Activated T-helper 1 cell treated with anti-CD3 and anti-CD28 coated beads, Interleukin-2, amount 50 U/mL, for 16 hours (primary cell): ENCODE data around the gene COL4A2.

ENCODE experiments used
- DNase-seq, 2 donors: peaks; one replicate each; pipeline ENCODE4 v3.0.0-alpha.2; 2020; ENCODE audit warnings: low read depth in 1 of 2, low spot score in 1 of 2

COL4A2 gene

DNA sequence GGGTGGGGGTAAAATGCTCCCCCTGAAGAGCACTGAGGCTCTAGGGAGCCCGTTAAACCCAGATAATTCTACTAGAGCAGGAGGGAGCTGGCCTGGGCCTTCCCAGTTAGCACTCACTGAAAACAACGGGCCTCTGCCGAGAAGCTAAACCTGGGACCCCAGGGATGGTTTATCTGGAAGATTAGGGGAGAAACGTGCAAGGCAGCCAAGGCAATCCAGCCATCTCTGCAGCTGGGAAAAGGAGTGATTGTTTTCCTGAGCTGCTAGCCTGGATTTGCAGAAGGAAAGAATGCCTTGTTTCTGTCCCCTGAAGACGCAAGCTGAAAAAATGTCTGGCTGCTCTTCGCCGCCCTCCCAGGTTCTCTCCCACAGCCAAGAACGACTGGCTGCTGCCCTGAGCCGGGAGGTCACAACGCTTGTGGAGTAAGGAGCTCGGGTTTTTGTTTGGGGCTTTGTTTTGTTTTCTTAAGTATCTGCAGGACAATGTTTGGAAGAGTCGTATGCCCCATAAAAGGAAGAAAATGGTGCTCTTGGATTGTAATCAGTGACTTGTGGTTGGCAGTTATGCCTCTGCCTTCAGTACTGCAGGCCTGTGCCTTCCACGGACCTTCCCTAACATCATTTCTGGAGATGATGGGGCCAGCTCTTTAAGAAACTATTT is 31.5 kb downstream of the COL4A2 start:
- DNase-seq = no peak

- no peak for DNase-seq
Measured at GRCh38 chr13:110339263-110339662, 32.2 kb downstream of the COL4A2 start.

DNA sequence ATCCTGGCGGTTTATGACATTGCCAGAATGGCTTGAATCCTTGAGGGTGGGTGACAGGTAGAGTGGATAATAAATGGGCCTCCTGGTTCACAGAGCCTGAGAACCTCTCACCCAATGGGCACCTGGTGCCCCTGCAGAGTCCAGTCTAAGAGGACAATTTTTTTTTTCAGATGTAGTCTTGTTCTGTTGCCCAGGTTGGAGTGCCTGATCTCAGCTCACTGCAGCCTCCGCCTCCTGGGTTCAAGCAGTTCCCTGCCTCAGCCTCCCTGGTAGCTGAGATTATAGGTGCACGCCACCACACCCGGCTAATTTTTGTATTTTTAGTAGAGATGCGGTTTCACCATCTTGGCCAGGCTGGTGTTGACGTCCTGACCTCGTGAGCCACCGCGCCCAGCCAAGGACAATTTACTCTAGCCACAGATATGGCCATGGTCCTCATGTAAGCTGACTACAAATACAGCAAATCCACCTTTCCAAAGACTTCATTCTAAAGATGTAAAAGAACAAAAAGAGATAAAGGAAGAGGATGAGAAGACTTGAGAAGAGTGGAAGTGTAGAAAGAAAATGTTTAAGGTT is 33.0 kb downstream of the COL4A2 start:
- DNase-seq = no peak

GRCh38 chr13:110340812-110341444 is 33.8 kb downstream of the COL4A2 start:
- DNase-seq = peak in 1 of 2 donors; percentile 5

GRCh38 chr13:110341445-110342244 is 34.6 kb downstream of the COL4A2 start:
- no peak for DNase-seq

DNA sequence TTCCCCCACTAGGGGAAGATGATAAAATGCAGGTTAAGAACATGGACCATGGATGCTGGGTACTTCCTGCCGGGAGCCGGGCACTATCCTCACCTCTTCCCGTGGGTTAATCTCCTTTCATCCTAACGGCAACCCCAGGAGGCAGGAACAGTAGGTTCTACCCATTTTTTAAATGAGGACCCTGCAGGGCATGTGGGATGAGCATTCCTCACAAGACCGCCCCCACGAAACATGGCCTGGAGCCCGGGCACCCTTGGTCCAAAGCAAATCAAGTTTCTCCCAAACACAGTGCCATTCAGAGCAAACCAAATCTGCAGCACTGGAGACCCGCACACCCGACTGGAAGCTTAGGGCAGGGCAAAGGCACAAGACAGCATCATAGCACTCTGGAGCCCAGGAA is 35.4 kb downstream of the COL4A2 start:
- DNase-seq = no peak

DNA sequence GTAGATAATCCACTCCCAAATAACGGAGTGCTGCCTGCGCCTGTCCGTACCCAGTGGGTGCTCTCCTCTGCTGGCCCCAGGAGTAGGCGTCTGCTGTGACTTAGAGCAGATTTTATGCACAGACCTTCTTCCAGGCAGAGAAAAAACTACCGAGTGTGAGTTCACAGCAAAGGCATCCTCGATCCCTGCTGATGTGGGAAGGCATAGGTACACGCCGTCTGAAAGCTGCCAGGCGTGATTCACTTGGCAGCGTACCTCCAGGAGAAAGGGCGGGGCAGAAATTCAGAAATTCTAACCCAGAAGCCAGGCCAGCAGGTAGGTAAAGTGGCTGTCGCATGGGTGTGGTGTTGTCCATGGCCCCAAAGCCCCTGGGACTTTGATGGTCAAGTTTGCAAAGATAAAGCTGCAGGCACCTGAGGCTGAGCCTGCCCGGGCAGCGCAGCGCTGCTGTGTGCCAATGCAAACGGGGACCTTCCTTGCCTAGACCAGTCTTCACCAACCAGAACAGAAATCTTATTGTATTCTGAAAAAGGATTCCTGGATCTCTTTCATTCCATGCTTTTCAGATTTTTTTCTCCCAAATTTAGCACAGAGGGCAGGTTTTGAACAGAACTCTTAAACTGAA is 36.3 kb downstream of the COL4A2 start:
- no peak for DNase-seq

GRCh38 chr13:110344320-110344719 is 37.2 kb downstream of the COL4A2 start:
- DNase-seq = no peak

GRCh38 chr13:110345266-110345665 is 38.2 kb downstream of the COL4A2 start:
- no peak for DNase-seq

DNA sequence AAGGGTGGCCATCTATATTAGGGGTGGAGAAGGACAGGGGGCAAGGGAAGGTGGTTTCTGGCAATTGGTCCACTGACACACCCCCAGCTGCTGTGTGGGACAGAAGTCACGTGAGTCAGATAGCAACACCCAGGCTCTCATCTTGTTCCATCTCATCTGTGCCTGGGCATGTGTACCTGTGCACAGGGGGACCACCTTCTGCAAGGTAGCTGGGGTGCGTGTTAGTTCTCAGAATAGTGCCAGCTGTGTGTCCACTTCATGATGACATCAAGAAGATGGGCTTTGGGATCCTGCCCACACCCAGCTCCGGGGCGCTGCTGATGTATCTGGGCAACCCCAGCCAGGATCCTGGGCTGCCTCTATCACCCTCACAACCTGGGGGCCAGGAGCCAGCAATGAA is 38.6 kb downstream of the COL4A2 start:
- DNase-seq = no peak

DNA sequence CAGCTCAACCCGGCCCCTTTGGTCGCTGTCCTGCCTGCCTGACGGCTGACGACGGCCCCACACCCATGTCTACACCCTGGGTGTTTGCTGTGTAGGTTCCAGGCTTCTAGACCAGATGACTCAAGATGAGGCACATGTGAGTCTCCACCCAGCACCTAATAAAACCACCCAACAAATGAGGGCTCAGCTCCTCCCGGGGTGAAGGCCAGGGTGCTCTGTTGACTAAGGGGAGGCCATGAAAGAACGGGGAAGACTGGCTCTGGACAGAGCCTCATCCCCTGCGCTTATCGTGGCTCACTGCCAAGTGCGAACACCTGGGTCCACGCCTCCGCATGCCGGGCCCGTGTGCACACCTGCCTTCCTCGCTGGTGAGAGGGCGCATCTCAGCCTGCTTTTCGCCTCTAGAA is 39.6 kb downstream of the COL4A2 start:
- DNase-seq = no peak

GRCh38 chr13:110347088-110347487 is 40.0 kb downstream of the COL4A2 start:
- no peak for DNase-seq

- no peak for DNase-seq
Measured at GRCh38 chr13:110347535-110348308, 40.6 kb downstream of the COL4A2 start.

DNA sequence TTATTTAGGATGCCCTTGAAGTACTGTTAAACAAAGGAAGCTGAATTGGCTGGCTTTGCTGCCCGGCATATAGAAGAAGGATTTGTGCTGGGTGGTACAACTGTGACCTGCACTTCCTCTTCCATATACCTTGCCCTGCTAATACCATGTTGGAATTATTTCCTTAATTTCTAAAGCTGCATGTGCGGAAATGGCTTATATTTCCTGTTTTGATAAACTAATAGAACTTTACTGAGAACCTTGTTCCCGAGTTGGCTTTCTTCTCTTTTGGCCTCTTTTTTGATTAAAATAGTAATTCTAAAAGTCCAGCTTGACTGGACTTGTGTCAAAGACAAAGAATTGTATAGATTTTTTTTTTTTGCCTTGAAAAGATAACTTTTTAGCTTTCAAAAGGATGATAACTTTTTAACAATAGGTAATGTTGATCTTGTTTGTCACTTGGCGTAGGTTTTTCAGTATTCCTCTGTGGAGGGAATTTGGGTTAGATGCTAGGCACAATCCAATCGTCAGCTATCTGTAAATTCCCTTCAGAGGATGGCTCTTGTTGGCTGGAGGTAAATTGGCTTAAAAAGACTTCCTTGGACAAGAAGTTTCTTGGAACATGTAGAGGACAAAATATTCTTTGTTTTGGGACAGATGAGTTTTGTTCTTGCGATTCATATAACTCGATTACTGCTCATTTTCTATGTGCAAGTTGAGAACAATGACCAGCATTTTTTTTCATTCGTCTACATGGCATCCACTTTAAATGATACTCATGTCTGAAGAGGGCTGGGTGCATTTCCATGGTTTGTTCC is 41.4 kb downstream of the COL4A2 start:
- no peak for DNase-seq

GRCh38 chr13:110349239-110349638 is 42.2 kb downstream of the COL4A2 start:
- no peak for DNase-seq

DNA sequence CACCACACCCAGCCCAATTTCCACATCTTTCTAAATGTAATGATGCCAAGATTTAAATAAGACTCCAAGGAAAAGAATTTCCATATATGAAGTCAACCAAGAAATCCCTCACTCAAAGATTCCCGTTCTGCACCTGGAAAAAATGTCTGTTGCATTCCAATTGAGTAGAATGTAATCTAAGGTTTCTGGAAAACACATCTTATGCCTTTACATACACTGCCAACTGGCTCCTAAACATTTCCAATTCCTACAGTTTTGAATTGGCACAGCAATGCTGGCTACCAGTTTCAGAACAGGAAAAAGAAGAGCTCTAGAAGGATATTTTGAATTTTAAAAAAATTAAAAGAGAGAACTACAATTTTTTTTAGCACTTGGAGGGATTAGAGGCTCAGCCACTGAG is 43.0 kb downstream of the COL4A2 start:
- no peak for DNase-seq

DNA sequence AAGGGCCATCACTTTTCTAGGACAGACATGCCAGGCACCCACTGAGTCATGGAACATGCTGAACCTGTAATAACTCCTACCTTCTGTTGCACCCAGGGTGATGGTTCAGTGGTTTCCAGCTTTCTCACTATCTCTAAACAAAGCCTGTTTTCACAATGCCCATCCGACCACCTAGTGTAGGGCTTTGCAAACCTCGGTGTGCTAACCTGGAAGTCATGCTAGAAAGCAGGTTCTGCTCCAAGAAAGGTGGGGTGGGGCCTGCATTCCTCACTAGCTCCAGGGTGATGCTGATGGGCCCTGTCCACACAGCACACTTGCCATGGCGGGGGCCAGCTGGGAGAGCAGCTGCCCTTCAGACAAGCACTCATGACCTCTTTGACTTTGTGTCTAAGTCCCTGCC is 43.4 kb downstream of the COL4A2 start:
- DNase-seq = no peak

GRCh38 chr13:110351636-110352420 is 44.7 kb downstream of the COL4A2 start:
- DNase-seq = no peak

DNA sequence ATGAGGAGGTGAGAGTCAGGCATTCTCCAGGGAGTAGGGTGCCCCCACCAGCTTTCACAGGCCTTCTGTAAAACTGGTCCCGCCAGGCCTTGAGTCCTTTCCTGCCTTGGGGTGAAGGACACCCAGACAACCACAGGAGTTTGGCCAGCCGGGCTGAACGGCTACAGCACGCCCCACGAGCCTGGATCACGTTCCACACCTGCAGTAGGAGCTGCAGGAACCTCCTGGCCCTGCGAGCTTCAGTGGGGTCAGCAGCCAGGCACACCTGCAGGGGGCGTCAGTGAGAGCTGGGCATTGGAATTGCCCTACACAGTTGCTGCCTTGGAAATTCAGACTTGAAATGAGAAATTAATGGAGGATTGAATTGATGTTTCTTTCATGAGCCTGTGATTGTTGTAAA is 45.7 kb downstream of the COL4A2 start:
- no peak for DNase-seq
